Stimulated activated CD8-positive, alpha-beta memory T cell treated with anti-CD3 and anti-CD28 coated beads, Interleukin-4, amount 100 ng/mL, for 24 hours (primary cell): Measurements from ENCODE around the gene ATP1B1.
"Not testable (repeated sequence)": the region's sequence is repeated elsewhere in the genome, so short reads cannot be mapped to it uniquely, and the experiment has no call there.

Experiments used
- DNase-seq: peaks from one replicate; pipeline ENCODE4 v3.0.0-alpha.2; 2020; ENCODE audit warnings: low read depth

ATP1B1 gene

DNA sequence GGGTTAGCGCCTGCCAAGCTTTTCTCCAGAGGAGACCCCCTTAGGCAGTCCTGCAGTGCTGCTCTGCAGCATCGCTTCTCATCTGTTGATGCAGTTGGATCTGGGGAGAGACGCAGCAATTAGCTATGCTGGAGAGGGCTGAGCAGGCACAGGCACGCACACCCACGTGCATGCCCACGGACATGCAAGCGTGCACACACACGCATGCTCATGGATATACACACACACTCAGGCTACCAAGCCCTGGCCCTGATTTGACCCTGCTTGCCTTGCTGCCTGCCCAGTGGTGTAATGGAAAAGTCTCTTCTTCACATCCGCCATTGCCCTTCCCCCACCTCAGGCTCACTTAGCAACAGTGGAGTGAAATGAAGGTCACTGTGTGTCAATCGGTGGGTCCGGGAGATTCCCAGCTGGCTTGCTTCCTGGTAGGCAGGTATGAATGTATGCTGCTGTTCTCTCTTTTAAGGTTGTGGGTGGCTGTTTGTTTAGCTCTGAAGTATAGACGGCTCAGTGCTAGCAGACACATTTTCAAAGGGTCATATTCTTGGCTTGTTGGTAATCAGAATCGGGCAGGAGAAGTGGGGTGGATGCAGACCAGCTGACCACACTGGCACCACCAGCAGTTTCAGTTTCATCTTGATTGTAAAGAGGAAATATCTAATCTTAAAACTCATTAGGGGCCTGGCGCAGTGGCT lies 9.5 kb downstream of the ATP1B1 start:
- DNase-seq = no peak

DNA sequence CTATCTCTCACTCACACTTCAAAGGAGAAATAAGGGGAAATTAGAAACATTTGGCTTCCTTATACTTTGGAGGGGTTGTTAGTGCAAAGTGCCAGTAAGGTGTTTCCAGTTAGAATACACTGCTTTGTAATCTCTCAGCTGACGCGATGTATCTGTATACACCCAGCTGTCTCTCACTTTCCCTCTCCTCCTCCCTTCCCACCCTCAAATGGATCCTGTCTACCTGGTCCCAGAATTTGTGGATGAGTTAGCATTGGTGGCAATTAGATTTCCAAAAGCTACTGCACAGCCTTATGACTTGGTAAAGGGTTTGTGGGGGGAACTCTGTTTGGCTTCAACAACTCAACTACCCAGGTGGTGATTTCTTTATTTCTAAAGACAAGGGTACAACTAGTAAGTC lies 10.5 kb downstream of the ATP1B1 start:
- no peak for DNase-seq

DNA sequence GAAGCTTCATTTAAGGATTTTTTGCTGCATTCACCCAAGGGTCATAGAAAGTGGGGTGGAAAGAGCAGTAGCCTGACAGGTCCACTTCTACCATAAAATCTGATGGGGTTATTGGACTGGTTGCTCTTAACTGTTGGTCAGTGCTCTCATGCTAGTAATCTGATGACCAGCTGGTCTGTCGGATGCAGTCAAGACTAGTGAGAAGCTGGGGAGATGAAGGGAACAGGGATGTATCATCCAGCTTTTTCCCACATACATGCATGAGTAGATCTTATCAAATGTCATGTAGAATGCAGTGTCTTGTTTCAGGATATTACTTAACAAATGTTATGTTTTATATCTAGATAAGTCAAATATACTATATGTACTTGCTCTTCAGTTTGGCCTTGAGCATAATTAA lies 11.1 kb downstream of the ATP1B1 start:
- no peak for DNase-seq

DNA sequence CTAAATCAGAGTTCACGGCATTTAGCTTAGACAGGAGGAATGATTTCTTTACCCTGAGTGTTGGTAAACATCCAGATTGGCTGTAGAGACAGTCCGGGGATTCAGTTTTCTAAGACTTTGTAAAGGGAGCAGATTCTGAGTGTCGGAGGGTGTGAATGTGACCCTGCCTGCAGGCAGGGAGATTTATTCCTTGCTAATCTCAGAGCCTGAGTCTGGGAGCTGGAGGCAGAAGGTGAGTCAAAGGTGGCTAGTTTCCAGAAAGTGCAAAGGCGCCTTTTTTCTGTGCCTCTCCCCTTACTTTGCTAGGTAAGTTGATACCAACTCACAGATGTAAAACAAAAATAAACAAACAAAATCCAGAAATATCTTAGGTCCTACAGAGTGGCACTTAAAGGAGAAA lies 11.7 kb downstream of the ATP1B1 start:
- DNase-seq = no peak

DNA sequence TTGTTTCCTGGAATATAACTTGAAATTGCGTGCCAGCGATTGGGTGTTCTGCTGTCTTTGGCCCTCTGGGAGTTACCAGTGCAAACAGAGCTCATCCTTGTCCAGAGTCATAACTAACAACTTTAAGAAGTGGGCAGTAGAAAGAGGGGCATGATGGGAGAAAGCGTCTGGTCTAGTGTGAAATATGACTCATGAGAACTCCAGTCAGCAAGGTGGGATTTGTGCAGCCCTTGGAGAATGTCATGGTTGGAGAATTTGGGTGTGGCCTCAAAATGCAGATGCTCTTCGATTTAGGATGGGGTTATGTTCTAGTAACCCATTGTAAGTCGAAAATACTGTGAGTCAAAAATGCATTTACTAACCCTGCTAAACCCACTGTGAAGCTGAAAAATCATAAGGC lies 12.9 kb downstream of the ATP1B1 start:
- no peak for DNase-seq

DNA sequence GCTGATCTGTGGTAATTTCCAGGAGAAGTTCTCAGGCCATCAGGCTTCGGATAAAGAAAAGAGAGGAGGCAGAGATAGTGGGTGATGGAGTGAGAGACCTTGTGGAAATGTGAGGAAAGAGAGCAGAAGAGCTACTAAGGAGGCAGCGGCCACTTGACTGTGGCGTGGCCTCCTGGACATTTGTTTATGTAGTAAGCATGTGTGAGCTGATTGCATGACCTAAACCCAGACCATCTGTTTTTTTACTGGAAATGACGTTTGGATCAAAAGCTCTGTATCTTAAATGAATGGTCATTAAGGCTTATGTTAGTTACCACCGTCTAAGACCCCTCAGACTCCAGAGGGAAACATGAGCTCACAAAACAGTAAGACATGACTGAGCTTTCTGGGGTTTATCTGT lies 13.6 kb downstream of the ATP1B1 start:
- no peak for DNase-seq

DNA sequence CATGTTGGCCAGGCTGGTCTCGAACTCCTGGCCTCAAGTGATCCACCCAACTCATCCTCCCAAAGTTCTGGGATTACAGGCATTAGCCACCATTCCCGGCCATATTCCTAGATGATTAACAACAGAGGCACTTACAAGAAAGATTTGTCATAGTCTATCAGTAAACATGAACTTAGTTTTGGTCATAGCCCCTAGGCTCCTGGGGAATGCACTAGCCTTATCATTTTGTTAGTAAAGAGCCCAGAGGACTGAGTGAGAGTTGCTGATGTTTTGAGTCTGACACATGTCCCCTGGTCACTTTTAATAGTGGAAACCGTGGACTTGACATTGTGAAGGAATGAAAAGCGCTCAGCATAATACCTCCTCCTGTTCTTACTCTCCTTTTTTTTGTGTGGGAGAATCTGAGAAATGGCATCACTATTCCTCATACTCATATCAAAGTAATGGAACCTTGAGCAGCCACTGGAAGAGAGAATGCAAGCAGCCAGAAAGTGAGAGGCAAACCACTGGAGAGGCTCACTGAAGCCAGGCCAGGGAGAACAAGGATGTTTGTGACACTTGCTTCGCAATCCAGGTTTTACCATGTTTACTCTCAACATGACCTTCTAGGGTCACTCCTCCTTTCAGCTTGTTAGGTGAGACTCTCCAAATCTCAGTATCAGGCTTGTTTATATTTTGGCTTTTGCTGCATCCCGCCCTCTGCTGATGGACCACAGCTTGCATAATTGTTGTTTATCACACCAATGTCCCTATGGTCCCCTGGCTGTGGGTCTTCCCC lies 14.8 kb downstream of the ATP1B1 start:
- DNase-seq = no peak

- DNase-seq = no peak
Measured at GRCh38 chr1:169122976-169123375, 16.5 kb downstream of the ATP1B1 start.

GRCh38 chr1:169124459-169124858 lies 18.0 kb downstream of the ATP1B1 start:
- DNase-seq = no peak

GRCh38 chr1:169125597-169125996 lies 19.1 kb downstream of the ATP1B1 start:
- not testable (repeated sequence) for DNase-seq

DNA sequence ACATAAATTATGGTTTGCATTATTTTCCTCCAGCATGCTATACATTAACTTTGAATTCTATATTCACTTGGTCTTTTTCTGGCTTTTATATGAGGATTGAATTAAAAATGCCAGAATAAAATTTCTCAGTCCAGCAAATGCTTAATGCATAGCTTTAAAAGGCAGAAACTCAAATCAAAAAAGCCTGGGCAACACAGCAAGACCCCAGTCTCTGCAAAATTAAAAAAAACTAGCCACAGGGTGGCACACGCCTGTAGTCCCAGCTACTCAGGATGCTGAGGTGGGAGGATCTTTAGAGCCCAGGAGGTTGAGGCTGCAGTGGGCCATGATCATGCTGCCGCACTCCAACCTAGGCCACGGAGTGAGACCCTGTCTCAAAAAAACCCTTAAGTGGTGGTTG lies 19.8 kb downstream of the ATP1B1 start:
- DNase-seq = no peak

- no peak for DNase-seq
Measured at GRCh38 chr1:169127305-169127704, 20.8 kb downstream of the ATP1B1 start.

GRCh38 chr1:169128562-169128961 lies 22.1 kb downstream of the ATP1B1 start:
- DNase-seq = no peak

- DNase-seq = no peak
Measured at GRCh38 chr1:169129109-169129784, 22.8 kb downstream of the ATP1B1 start.

GRCh38 chr1:169130683-169131082 lies 24.2 kb downstream of the ATP1B1 start:
- no peak for DNase-seq

DNA sequence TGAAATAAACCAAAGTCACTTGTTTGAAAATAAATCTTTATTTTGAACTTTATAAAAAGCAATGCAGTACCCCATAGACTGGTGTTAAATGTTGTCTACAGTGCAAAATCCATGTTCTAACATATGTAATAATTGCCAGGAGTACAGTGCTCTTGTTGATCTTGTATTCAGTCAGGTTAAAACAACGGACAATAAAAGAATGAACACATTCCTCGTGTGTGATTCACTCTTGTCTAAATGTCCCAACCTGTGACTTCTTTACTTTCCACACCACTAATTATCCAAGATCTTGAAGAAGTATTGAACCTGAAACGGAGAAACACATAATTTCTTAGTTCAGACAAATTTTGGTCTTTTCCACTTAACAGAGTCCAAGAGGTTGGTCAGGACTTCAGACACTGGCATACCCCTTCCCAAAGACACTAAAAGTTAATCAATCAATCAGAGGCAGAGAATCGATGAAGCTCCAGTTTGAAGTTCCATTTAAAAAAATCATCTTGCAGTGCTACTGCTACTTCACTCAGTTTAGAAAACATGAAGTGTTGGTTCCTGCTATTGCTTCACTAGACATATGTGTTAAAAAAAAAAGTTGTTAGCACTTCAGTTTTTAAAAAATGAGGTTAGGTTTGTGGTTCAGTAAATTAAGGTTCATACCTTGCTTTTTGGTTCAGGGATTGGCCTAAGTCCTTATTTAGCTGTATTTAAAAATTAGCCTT lies 26.2 kb downstream of the ATP1B1 start:
- DNase-seq = no peak

DNA sequence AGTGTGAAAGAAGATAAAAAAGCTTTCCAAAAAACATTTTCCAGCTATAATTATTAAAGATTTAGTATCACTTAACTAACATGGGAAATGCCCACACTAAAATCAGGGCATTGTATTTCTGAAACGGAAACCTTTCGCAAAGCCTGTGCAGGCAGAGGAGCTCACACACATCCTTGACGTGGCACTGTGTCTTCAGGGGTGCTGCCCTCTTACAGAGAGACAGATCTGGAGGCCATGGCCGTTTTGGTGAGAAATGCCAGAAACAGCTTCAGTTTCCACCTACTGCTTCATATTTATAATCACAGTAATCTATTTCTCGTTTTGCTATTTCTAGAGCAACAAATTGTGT lies 26.7 kb downstream of the ATP1B1 start:
- no peak for DNase-seq

DNA sequence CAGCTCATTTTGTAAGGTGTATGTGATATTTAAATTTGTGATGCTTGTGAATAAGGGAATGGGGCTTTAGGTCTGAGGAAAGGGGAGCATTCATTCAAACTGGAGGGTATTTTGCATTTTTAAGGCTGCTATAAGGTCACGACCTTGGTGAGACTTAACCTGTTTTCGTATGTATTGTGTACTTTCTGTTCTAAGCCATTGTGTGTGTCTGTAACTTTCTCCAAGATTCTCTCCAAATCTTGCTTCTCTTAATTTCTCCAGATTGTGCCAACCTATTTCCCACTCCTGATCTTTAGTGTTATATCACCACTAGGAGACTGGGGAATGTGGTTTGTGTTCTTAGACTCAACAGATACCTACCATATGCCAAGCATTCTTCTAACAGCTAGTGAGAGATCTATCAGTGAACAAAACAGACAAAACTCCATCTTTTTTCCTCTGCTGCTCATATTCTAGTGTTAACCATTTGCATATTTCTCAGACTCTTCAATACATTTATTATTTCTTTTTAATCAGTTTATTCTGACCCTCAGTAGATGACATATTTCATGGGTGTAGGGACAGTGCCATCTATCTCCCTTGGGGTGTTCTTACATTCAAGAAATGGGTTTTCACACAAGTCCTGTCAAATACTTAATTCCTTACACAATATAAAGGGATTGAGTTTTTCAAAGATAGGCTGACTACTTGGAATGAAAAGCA lies 27.5 kb downstream of the ATP1B1 start:
- no peak for DNase-seq

- DNase-seq = no peak
Measured at GRCh38 chr1:169137357-169137756, 30.9 kb downstream of the ATP1B1 start.

DNA sequence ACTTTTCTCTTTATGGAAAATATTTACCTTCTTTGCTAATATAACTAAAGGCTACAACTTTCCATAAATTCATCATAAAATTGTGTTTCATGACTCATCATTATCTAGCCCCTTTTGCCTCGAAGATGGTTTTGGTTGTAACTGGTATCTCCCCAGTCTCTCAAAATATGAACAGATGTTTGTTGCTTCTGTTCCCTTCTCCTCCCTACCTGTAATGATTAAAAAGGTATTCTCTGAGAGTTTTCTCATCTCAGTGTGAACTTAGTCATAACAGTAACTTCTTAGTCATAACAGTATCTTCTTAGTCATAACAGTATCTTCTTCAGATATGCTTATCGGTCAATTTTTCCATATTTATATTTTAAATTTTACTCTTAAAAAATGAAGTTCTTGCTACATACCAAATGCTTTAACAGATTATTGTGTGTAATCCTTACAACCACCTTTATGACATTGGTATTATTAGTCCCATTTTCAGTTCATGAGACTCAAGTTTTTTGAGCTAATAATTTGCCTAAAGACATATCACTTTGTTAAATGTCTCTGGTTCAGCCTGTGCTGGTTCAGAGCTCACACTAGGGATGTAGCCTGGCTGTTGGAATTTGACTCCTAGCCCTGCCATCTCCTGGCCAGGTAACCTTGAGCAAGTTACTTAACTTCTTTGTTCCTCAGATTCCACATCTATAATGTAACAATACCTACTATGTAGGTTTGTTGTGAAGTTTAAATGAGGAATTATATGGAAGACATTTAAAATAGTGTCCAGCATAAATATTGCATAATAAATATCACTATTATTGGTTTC lies 32.6 kb downstream of the ATP1B1 start:
- no peak for DNase-seq

GRCh38 chr1:169141356-169141755 lies 34.9 kb downstream of the ATP1B1 start:
- DNase-seq = no peak
